GM21576 (cell line): ENCODE measurements around the gene TSHZ2.

ENCODE experiments used
- ATAC-seq: cut with Tn5 transposase; IDR thresholded peaks from one replicate; pipeline ENCODE4 v1.9.1; 2021; ENCODE audit warnings: mild to moderate bottlenecking, moderate library complexity; ENCODE audit not compliant: unreplicated experiment

The TSHZ2 gene

DNA sequence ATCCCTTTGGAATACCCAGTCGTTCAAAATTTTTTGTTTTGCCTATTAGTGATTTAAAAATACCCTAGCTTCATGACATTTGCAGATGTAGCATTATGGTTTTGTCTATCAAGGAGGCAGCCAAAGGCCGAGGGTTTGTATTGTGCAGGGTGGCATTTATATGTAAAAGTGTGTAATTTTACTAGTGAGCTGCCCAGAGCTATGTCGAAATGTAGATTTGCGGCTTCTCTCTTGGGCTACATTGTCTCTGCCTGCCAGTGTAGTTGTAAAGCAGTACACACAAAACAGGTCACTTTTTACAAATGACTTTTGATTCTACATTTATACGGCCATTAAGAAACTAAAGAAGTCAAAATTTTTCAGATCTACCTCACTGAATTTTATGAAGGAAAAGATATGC lies 87.7 kb downstream of the TSHZ2 start:
- no peak for ATAC-seq

DNA sequence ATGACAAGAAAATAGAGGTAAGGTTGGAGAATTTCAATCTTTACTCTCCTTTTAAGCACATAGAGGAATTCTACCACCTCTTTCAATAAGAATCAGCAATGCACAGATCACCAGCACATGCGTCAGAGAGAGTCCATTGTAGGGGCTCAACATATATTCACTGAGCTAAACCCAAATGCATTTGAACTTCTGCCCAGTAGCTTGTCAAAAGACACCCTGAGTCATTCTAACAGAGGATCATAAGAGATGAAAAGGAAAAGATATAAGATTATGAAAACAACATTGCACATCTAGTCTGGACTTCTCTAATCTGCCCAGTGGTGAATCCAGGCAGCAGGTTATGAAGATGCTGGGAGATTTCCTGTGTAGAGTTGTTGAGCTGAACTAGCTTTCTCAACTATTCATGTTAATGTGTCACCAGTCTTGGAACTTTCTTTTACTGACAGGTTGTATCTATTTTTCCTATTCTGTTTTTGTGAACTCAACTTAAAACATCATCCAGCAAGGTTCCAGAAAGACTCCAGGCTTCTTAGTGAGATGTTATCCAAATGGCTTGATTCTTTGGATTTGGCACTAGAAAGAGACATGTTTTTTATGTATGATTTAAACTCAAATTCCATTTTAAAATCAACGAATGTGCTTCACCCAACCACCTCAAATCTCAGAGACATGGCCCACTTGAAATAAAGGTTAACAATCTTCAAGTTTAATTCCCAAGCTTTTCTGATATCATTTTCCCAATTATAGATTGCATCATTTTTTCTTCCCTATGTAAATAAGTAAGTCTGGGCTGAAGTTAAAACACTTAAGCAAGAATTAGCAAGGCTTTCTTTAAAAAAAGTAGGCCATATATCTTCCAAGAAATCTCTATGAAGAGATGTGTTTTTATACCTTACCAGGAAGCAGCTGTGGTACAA lies 89.3 kb downstream of the TSHZ2 start:
- no peak for ATAC-seq

DNA sequence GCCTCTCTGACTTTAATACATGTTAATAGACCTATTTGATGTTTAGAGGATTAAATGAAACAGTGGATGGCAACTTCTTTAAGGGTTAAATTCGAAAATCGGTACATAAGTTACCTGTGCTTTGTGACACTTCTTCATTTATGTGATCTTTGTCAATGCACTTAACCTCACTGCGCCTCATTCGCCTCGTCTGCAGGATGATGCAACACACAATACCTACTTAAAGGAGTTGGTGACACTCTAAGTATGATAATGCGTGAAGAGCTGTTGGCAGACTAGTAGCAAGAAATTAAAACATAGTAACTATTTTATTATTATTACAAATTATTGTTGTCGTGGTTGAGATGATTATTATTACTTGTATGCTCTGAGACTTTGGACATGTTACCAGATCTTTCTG lies 92.8 kb downstream of the TSHZ2 start:
- no peak for ATAC-seq

DNA sequence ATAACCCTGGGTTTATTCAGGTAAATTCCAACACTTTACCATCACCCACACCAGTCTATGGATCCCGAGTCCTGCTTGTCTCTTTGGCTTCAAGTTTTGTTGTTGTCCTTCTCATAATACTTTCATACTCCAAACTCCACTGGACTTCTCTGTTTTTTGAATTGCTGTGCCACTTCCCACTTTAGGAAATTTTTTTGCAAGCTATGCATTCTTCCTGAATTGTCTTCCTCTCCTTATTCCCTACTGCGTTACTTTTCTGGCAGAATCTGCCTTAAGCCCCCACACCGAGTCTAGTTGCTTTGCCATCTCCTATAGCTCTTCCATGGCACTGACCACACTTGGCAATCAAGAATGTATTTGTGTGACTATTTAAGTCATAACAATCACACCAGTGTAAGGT lies 96.1 kb downstream of the TSHZ2 start:
- no peak for ATAC-seq

DNA sequence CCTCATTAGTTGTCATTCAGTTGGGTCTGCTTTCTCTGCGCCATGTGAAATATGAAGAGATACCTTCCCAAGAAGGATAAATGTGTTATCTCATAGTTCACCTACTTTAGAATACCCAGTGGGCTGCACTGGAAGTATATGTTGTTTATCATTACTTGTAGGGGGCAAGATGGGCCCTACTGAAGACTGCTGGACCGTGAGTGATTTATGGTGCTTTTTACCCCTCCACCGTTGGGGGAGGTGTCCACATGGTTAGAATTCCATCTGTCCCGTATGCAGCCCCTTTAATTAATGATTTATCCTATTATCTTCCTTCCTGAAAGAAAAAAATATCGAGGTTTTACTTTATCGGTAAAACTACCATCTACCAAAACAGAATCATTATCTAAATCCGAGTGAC lies 97.0 kb downstream of the TSHZ2 start:
- ATAC-seq: no peak

DNA sequence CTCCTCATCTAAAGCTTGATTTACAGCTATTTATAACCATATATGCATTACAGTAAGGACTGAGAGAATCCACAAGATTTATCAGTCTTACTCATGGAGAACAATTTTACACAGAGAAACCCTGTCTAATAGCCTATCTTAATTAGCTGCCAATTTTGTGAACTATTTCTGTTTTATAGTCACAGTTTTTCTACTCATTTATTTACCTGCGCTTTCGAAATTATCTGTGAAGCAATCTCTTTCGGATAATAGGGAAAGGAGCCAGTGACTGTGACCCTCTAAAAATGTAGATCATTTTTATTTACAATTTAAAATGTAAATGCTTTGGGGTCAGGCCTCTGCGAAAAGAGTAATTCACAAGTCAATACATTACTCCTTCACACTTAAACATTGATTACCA lies 98.1 kb downstream of the TSHZ2 start:
- no peak for ATAC-seq

DNA sequence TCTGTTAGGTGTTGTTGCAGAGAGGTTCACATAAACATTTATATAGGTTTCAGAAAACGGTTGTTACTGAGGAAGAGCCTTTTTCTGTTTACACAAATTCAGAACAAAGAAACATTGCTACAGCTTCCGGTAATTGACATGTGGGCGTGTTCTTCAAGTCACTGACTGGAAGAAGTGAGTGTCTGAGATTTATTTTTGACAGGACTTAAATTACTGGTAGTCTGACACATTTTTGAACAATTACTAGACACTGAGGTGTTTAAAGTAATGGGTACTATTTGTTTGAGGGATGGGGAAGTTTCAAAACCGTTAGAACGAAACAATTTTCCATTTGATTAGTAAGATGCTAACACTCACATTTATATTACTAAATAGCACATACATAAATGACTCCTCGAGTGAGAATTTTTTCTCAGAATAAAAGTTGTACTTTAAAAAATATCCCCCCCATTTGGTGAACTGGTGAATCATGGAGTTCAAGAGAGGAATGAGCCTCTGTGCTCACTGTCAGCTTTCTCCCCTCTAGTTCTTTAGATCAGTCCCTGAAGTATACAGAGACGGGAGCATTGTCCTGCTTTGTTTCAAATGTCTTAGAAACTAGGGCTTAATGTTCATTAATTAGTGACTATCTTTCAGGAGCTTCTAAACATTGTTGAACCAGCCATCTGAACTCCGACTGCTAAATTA lies 98.7 kb downstream of the TSHZ2 start:
- ATAC-seq: no peak

DNA sequence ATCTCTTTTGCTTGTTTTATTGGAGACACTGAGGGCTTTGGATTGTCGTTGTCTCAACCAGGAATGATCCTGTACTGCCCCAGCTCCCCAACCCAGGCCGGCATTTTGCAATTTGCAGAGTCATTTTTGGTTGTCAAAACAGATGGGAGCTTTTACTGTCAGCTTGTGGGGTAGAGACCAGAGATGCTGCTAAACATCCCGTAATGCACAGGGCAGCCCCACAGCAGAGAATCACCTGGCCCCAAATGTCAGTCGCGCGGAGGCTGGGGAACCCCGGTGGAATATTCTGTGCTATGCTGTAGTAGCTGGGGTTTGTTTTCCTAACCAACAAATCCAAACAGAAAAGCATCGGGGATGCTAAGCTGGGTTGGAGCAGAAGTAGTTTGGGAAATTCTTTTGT lies 99.7 kb downstream of the TSHZ2 start:
- no peak for ATAC-seq

DNA sequence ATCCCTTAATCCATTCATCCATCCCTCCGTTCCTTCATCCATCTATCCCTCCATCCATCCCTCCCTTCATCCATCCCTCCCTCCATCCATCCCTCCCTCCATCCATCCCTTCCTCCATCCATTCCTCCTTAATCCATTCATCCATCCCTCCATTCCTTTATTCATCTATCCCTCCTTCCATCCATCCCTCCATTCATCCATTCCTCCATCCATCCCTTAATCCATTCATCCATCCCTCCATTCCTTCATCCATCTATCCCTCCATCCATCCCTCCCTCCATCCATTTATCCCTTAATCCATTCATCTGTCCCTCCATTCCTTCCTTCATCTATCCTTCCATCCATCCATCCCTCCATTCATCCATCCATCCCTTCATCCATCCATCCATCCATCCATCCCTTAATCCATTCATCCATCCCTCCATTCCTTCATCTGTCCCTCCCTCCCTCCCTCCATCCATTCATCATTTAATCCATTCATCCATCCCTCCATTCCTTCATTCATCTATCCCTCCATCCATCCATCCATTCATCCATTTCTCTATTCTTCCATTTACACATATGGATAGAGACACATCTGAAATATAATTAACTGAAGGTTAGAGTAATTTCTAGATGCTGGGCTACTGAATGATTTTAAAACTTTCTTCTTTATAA lies 100.9 kb downstream of the TSHZ2 start:
- no peak for ATAC-seq

DNA sequence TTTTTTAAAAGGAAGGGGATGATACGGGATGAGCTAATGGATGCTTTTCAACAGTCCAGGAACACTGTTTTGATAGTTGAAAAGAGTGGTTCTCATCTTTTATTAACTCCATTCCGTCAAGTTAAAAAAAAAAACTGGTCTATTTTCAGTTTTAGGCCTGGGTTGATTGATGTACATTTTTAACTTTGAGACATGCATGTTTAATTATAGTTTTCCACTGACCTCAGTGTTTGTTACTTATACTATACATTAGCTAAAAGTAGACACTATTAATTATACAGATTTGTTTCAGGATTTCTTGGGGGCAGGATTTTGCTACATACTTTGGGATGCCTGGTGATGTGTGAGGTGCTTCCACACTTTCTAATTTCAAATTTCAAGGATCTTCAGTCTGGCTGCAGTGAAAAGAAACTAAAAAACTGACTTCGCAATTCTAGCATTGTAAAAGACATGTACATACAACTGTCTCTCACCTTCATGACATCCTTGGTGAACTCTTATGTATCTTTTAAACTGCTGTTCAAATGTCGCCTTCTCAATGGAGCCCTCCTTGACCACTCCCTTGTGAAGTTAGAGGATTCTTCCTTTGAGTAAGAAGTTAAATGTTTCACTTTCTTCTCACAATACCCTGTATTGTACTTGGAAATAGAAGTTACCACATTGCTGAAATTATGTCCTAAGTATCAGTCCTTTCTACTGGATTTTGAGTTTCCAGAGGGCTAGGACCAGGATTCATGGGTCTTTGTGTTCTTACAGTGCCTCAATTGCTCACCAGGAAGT lies 101.7 kb downstream of the TSHZ2 start:
- no peak for ATAC-seq

DNA sequence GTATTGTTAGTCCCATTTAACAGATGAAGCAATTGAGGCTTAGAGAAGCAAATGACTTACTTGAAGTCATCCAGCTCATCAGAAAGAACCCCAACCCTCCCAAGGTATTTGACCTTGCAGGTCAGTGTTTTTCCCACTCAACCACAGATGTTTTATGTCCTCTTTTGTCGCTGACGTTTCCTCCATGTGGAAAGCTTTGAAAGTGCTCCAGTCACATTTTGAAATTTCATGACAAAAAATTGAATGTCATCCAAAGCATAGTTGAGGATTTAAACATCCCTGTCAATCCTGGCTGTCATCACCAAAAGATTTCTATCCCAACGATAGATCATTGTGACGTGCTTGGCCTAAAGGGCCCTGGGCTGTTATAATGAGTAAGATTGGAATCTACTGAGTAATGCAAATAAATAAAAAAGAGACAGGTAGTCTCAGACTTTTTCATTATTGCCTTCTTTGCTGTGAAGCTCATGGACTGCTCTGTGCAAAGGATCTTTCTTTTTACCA lies 102.7 kb downstream of the TSHZ2 start:
- ATAC-seq: no peak

DNA sequence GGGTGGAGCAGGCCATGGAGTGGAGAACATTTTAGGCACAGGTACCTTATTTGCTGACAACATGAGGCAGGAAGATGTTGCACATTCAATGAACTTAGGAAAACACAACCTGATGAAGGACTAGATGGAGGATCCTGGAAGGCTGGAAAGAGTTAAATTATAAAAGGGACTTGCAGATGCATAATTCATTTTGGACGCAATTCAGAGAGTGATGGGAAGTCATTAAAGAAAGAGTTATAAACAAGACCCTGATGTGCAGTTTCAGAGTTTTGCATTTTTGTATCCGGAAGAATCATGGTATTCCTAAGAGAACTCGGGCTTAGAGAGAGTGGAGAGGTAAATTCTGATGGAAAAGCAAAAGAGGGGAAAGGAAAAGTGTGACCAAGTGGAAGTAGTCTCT lies 104.5 kb downstream of the TSHZ2 start:
- ATAC-seq: no peak

DNA sequence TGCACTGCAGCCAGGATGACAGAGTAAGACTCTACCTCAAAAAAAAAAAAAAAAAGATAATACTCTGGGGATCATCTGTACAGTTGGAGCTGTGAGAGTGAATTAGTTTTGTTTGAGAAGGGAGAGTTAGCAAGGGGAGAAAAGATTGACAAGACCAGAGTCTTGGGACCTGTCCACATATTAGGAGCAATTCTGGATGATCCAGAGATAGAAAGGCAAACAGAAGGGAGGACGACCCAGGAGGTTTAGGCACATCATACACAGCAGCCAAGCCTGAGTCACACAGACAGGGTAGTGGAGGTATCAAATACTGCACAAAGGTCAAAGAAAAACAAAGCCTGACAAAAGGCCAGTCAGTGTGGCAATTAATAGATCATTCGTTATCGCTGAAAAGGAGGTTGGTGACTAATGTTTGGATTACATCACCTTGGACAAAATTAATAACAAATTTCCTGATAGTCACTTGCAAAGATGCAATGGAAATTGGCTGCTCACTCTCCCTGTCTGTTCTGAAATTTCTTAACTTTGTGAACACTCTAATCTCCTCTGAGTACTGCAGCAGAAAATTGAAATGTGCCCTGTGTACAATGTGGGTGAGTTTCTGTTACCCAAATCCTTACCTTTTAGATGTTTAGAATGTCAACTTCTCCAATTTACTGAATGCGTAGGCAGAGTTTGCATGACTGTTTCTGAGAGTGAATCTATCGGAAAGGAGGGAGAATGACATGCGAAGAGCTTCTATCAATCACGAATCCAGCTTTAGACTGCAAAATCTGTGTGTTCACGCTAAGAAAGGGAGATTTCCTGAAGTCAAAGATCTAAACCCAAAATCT lies 105.4 kb downstream of the TSHZ2 start:
- no peak for ATAC-seq

DNA sequence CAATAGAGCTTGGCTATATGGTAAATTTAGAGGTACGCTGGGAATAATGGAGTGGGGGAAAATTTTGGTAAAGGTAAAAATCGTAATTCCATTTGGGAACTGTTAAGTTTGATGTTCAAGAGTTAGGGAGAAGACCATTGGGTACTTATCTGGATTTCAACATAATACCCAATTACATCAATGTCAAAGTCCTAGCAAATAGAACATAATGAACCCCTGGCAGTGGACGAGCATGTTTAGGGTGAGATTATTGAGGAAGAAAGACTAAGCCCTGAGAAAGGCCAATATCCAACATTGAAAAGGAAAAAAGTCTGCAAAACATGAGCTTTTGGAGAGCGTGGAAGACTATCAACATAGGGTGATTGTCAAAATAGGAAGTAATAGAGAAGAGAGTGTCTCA lies 106.6 kb downstream of the TSHZ2 start:
- ATAC-seq: no peak

DNA sequence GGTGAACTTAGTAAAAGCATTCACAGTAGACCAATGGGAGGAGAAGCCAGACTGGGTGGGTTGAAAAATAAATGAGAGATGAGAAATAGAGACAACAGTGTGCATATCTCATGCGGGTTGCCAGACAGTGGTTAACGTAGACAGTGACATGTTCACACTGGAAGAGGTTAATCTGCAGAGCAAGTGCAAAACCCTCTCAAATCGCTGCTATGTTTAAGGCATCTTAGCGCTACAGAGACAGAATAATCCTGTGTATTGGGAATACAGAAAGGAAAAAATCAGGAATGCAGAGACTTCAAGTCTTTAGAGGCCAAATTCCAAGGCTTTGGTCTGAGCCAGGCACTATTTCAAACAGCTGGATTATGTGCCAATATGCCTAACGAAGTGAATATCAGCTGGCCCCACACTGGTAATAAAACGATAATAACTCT lies 107.1 kb downstream of the TSHZ2 start:
- no peak for ATAC-seq

DNA sequence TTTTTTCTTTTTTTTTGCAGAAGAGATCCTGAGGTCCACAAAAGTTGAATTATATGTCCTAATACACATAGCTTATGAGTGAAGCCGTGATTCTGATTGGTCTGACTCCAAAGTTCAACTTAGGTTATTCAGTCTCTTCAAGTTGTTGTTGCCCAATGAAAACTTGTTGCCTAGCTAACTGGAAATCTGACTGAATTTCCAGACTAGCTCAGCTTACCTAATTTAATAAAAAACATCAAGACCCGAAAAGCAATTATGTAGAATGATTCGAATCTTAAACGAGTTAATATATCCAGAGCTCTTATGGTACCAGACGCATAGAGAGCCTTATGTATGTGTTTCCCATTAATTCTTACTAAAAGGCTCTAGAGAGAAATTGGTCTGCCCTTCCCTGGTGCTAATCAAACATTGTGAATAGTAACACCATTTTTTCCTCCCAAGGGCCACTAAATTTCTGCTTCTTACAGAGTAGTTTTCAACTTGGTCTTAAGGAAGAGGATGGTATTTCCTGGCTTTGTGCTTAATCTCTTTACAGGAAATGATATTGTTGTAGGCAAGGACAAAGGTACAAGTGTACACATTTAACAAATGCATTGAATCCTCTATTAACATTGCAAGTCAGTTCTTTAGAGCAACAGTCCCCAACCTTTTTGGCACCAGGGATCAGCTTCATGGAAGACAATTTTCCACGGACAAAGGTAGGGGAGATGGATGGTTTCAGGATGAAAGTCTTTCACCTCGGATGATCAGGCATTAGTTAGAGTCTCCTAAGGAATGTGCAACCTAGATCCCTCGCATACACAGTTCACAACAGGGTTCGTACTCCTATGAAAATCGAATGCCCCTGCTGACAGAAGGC lies 107.9 kb downstream of the TSHZ2 start:
- ATAC-seq: no peak

DNA sequence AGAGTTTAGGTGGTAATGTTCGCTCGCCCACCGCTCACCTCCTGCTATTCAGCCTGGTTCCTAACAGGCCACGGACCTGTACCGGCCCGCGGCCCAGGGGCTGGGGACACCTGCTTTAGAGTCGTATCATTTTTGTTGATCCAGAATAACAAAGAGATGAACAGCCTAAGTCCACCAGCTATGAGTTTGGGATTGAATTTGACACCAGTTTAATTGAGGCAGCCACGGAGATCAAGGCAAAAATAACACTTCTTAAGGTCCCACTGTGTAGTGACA lies 108.5 kb downstream of the TSHZ2 start:
- ATAC-seq: no peak

DNA sequence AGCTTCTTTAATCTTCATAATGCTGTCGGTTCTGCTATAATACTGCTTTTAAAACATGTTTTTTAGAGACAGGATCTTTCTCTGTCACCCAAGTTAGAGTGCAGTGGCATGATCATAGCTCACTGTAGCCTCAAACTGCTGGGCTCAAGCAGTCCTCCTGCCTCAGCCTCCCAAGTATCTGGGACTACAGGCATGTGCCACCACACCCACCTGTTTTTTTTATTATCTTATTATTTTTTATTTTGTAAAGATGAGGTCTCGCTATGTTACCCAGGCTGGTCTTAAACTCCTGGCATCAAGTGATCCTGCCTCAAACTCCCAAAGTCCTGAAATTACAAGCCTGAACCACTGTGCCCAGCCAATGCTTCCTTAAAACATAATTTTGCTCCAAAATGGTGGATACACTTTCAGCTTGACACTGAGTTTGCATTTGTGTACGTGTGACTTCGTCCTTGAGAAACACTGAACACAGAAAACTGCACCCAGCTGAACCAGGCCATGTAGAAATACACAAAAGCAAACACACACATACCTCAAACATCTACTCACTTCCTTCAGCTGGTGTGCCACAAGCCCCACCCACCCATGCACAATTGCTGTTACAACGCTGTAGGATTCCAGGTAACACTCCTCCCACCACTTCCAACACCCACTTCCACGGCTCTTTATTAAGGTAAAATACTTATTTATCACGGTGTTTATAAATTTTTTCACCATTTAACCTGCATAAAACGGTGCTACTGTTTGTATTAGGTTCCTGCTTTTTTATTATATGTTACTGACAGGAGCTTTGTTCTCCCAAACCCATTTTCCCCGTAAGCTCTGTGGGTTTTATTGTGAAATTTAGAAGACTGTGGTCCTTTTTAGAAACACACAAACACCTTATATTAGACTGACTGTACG lies 109.1 kb downstream of the TSHZ2 start:
- ATAC-seq: no peak
